H1 (cell line): Measurements from ENCODE around the gene MPRIP.

Experiments
- CBX8 ChIP-seq: fragments of 300-800, 300-1000 bp; sonication (generic); IDR thresholded peaks from 2 replicates; pipeline ENCODE4 v1.7.1; 2016; ENCODE audit warnings: low read depth, low read length, borderline replicate concordance
- CHD2 ChIP-seq: IDR thresholded peaks from 2 replicates; pipeline ENCODE4 v1.6.1; 2012; ENCODE audit warnings: low read length, improper control_type of control experiment
- CTCF ChIP-seq, 3 experiments: IDR thresholded peaks; 1 replicate in 2 of 3; 2 replicates in 1 of 3; pipeline versions ENCODE4 v1.5.1 to v1.6.1; 2011; ENCODE audit warnings: low read length in 3 of 3, mild to moderate bottlenecking in 3 of 3, inconsistent platforms in 2 of 3, low read depth in 1 of 3, moderate library complexity in 1 of 3; ENCODE audit not compliant: insufficient read depth in 1 of 3; ENCODE audit errors: control extremely low read depth in 1 of 3
- EP300 ChIP-seq, 2 experiments: IDR thresholded peaks; 1 replicate in 1 of 2; 2 replicates in 1 of 2; pipeline ENCODE4 v1.6.1; 2011 to 2012; ENCODE audit warnings: low read depth in 2 of 2, low read length in 2 of 2, mild to moderate bottlenecking in 2 of 2, borderline replicate concordance in 1 of 2, inconsistent platforms in 1 of 2, moderate library complexity in 1 of 2
- EZH2 ChIP-seq: fragments of 200-600 bp; sonication (generic); IDR thresholded peaks from 2 replicates; pipeline ENCODE4 v1.7.1; 2012; ENCODE audit warnings: low read depth, mild to moderate bottlenecking, moderate library complexity, low read length, inconsistent platforms; ENCODE audit not compliant: severe bottlenecking
- JUN ChIP-seq: IDR thresholded peaks from 2 replicates; pipeline ENCODE4 v1.6.1; 2011; ENCODE audit warnings: low read depth, mild to moderate bottlenecking, improper control_type of control experiment, low read length
- MAX ChIP-seq: IDR thresholded peaks from 2 replicates; pipeline ENCODE4 v1.6.1; 2012; ENCODE audit warnings: inconsistent platforms
- POLR2A ChIP-seq, 2 experiments: IDR thresholded peaks; 1 replicate in 1 of 2; 2 replicates in 1 of 2; pipeline ENCODE4 v1.6.1; 2011; ENCODE audit warnings: low read depth in 2 of 2, low read length in 2 of 2, mild to moderate bottlenecking in 2 of 2; ENCODE audit errors: control extremely low read depth in 1 of 2
- RFX5 ChIP-seq: IDR thresholded peaks from 2 replicates; pipeline ENCODE4 v1.6.1; 2011; ENCODE audit warnings: low read depth, low read length, improper control_type of control experiment, borderline replicate concordance
- SIN3A ChIP-seq, 2 experiments: IDR thresholded peaks in 1 of 2; conservative IDR thresholded peaks in 1 of 2; 2 replicates each; pipeline ENCODE4 v1.6.1; 2011 to 2012; ENCODE audit warnings: low read length in 2 of 2, improper control_type of control experiment in 1 of 2, low read depth in 1 of 2, mild to moderate bottlenecking in 1 of 2
- SIX5 ChIP-seq: IDR thresholded peaks from 2 replicates; pipeline ENCODE4 v1.6.1; 2011; ENCODE audit warnings: mild to moderate bottlenecking, low read depth, low read length
- TAF1 ChIP-seq: IDR thresholded peaks from 2 replicates; pipeline ENCODE4 v1.6.1; 2011; ENCODE audit warnings: mild to moderate bottlenecking, low read depth, low read length
- TCF12 ChIP-seq: IDR thresholded peaks from 2 replicates; pipeline ENCODE4 v1.6.1; 2011; ENCODE audit warnings: low read depth, mild to moderate bottlenecking, low read length
- YY1 ChIP-seq: IDR thresholded peaks from 2 replicates; pipeline ENCODE4 v1.6.1; 2011; ENCODE audit warnings: low read depth, mild to moderate bottlenecking, low read length

GRCh38 chr17:17121162-17121561 is 78.9 kb downstream of the MPRIP start:
- no peak for TF ChIP-seq POLR2A (IDR thresholded peaks at IDR 0.05; ENCODE audit: control extremely low read depth in 1 of 2, low read depth in 2 of 2, low read length in 2 of 2)
- TF ChIP-seq TCF12: no peak
- TF ChIP-seq SIN3A (conservative IDR thresholded peaks at IDR 0.05 in 1 of 2, IDR thresholded peaks at IDR 0.05 in 1 of 2; ENCODE audit: low read depth in 1 of 2, low read length in 2 of 2): no peak
- TF ChIP-seq EP300 (IDR thresholded peaks at IDR 0.05; ENCODE audit: borderline replicate concordance in 1 of 2, low read depth in 2 of 2, low read length in 2 of 2): no peak
- no peak for TF ChIP-seq CHD2
- TF ChIP-seq CTCF (IDR thresholded peaks at IDR 0.05; ENCODE audit: control extremely low read depth in 1 of 3, insufficient read depth in 1 of 3, low read depth in 1 of 3, low read length in 3 of 3): no peak
- no peak for TF ChIP-seq RFX5
- no peak for TF ChIP-seq EZH2
- no peak for TF ChIP-seq CBX8
- TF ChIP-seq MAX: no peak
- no peak for TF ChIP-seq JUN
- no peak for TF ChIP-seq TAF1
- no peak for TF ChIP-seq YY1
- TF ChIP-seq SIX5: no peak
